HT1080 (cell line): ENCODE results near the gene TET2. TPM values are rescaled to one million over a fixed set of nuclear protein-coding genes. Genes with fewer than 3 reads are reported as not detected.
A peak's percentile ranks its signal among the peaks of the same experiment; 100 is the strongest.
"Not testable (repeated sequence)": the region's sequence is repeated elsewhere in the genome, so short reads cannot be mapped to it uniquely, and the experiment has no call there.

ENCODE experiments used
- DNase-seq: peaks from one replicate; pipeline ENCODE4 v3.0.0-alpha.2; 2015; ENCODE audit warnings: low read depth
- small RNA-seq: library from RNA; depleted of rRNA; stranded (forward); fragments of <200 nt; gene quantifications from one replicate; pipeline ENCODE3, GENCODE V24; 2014
- total RNA-seq: library from RNA; depleted of rRNA; stranded (reverse); fragments of >200 nt; shearing (Covaris generic); gene quantifications from 2 replicates; pipeline ENCODE4 v1.2.3, GENCODE V29; 2014

Gene TET2
- total RNA-seq, 1 experiment from 2014 or later: 6.9 TPM

- DNase-seq: no peak
Observed at GRCh38 chr4:105288121-105288520, 141.4 kb downstream of the TET2 start.

- DNase-seq: no peak
Observed at GRCh38 chr4:105291925-105292324, 145.2 kb downstream of the TET2 start.

GRCh38 chr4:105293360-105293759 lies 146.7 kb downstream of the TET2 start:
- DNase-seq: no peak

GRCh38 chr4:105296672-105297071 lies 150.0 kb downstream of the TET2 start:
- DNase-seq: no peak

- not testable (repeated sequence) for DNase-seq
Observed at GRCh38 chr4:105299027-105299426, 152.4 kb downstream of the TET2 start.

GRCh38 chr4:105304085-105304484 lies 157.4 kb downstream of the TET2 start:
- no peak for DNase-seq

- DNase-seq: no peak
Observed at GRCh38 chr4:105305019-105305836, 158.6 kb downstream of the TET2 start.

- DNase-seq: peak; percentile 8
Observed at GRCh38 chr4:105306158-105306781, 159.6 kb downstream of the TET2 start.

- DNase-seq: no peak
Observed at GRCh38 chr4:105306820-105307219, 160.1 kb downstream of the TET2 start.

GRCh38 chr4:105318486-105318885 lies 171.8 kb downstream of the TET2 start:
- no peak for DNase-seq

GRCh38 chr4:105327222-105327621 lies 180.5 kb downstream of the TET2 start:
- DNase-seq: no peak

GRCh38 chr4:105327956-105328355 lies 181.3 kb downstream of the TET2 start:
- DNase-seq: no peak

- no peak for DNase-seq
Observed at GRCh38 chr4:105329081-105329480, 182.4 kb downstream of the TET2 start.

Small RNA genes within 50 kb of the gene (small RNA-seq; reads per million reads assigned to genes)
- gene RF00322: not detected
- not detected for gene RN7SL89P
